ENCODE results near the gene ADAP2.

DNA sequence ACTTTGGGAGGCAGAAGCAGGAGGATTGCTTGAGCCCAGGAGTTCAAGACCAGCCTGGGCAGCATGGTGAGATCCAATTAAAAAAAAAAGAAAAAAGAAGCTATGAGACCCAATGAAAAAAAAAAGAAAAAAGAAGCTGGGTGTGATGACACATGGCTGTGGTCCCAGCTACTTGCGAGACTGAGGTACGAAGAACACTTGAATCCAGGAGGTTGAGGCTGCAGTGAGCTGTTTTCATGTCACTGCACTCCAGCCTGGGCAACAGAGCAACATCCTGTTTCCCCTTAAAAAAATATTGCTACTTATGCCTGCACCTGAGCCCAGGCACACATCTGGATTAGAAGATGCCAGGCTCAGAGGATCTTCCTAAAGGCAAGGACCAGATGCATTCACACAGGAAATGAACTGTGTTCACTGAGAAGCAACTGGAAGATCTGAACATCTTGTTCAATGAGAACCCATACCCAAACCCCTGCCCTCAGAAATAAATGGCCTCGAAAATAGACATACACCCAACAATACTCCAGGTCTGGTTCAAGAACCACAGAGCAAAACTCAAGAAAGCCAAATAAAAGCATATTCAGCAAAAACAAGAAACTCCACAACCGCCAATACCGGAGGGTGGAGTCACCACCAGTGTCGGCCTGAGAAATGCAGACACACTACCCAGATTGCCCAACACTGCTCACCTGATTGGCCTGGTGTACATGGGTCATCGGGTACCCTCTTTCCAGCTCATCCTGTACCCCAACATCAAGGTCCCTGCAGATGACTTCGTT, 53.5 kb downstream of the ADAP2 start:
- TF ChIP-seq, protein P1, sequence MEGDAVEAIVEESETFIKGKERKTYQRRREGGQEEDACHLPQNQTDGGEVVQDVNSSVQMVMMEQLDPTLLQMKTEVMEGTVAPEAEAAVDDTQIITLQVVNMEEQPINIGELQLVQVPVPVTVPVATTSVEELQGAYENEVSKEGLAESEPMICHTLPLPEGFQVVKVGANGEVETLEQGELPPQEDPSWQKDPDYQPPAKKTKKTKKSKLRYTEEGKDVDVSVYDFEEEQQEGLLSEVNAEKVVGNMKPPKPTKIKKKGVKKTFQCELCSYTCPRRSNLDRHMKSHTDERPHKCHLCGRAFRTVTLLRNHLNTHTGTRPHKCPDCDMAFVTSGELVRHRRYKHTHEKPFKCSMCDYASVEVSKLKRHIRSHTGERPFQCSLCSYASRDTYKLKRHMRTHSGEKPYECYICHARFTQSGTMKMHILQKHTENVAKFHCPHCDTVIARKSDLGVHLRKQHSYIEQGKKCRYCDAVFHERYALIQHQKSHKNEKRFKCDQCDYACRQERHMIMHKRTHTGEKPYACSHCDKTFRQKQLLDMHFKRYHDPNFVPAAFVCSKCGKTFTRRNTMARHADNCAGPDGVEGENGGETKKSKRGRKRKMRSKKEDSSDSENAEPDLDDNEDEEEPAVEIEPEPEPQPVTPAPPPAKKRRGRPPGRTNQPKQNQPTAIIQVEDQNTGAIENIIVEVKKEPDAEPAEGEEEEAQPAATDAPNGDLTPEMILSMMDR (IDR thresholded peaks at IDR 0.05): no peak
- TF ChIP-seq POLR2A (IDR thresholded peaks at IDR 0.05): no peak
